K562 (cell line): Measurements from ENCODE around the gene MB21D2. TPM values are rescaled to one million over a fixed set of nuclear protein-coding genes. Genes with fewer than 3 reads are reported as not detected.

Experiments
- ATAC-seq: fragments of 200-7000 bp; cut with Tn5 transposase; 3 replicates; pipeline ENCODE4 v1.9.1; 2020; ENCODE audit warnings: moderate library complexity
- BruUV-seq: library from RNA; stranded (reverse); fragments of 400-500 nt; replicated peaks from 2 replicates; lab custom pipeline; 2021; lab: Mats Ljungman, UMichigan
- CTCF ChIA-PET: fragments of 300-600 bp; formaldehyde crosslinking; extraction: SDS; loops from one replicate; lab custom pipeline; 2021; ENCODE audit warnings: low intra/inter-chr PET ratio; lab: Yijun Ruan, JAX
- POLR2A ChIA-PET: fragments of 300-600, 350-650 bp; sonication (Branson Sonifier 250); formaldehyde crosslinking; extraction: SDS; loops from one replicate; lab custom pipeline; 2021; ENCODE audit warnings: antibody characterized with exemption, inconsistent platforms; lab: Yijun Ruan, JAX
- DNase-seq, 4 experiments: peaks; one replicate each; pipeline versions ENCODE4 v3.0.0 to v3.0.0-alpha.2; 2011 to 2018; ENCODE audit warnings: low spot score in 3 of 4, mixed read lengths in 3 of 4; ENCODE audit errors: extremely low read depth in 1 of 4
- FAIRE-seq: peaks from 2 replicates; lab custom pipeline; 2011; peaks lifted over from hg19 to GRCh38; lab: Jason Lieb, UNC
- H2AFZ ChIP-seq: 2 replicates; pipeline ENCODE4 v1.6.0; 2011; ENCODE audit warnings: low read depth, low read length, control low read depth, inconsistent platforms
- H3K27ac ChIP-seq: fragments of 200-600 bp; 3 replicates; pipeline ENCODE4 v1.8.0; 2011; ENCODE audit warnings: low read depth, mild to moderate bottlenecking, control low read depth, inconsistent platforms, low read length, moderate library complexity, mixed read lengths; ENCODE audit errors: extremely low read depth
- H3K27me3 ChIP-seq, 2 experiments: fragments of 300-600 bp in 1 of 2; 2 replicates in 1 of 2; 3 replicates in 1 of 2; pipeline versions ENCODE4 v1.6.0 to v1.8.0; 2011; ENCODE audit warnings: inconsistent platforms in 2 of 2, low read length in 2 of 2, mild to moderate bottlenecking in 1 of 2, mixed read lengths in 1 of 2, moderate library complexity in 1 of 2; ENCODE audit not compliant: control insufficient read depth in 2 of 2, insufficient read depth in 2 of 2
- H3K36me3 ChIP-seq: fragments of 300-600 bp; 3 replicates; pipeline ENCODE4 v1.8.0; 2011; ENCODE audit warnings: mild to moderate bottlenecking, low read length, inconsistent platforms; ENCODE audit not compliant: control insufficient read depth, insufficient read depth
- H3K4me1 ChIP-seq, 2 experiments: fragments of 200-600 bp in 1 of 2; replicated peaks in 1 of 2; 2 replicates in 1 of 2; 3 replicates in 1 of 2; pipeline versions ENCODE4 v1.5.1 to v1.8.0; 2011; ENCODE audit warnings: inconsistent platforms in 2 of 2, low read length in 2 of 2, mild to moderate bottlenecking in 1 of 2, mixed read lengths in 1 of 2, moderate library complexity in 1 of 2; ENCODE audit not compliant: control insufficient read depth in 2 of 2, insufficient read depth in 2 of 2
- H3K4me2 ChIP-seq: 2 replicates; pipeline ENCODE4 v1.6.1; 2011; ENCODE audit warnings: low read length, control low read depth, inconsistent platforms, mixed read lengths; ENCODE audit not compliant: insufficient read depth
- H3K4me3 ChIP-seq: fragments of 200-600 bp; sonication (generic), shearing (Covaris generic); 2 replicates; pipeline ENCODE4 v1.5.1; 2016; ENCODE audit warnings: control low read depth, inconsistent platforms
- H3K79me2 ChIP-seq: fragments of 200-600 bp; 3 replicates; pipeline ENCODE4 v1.8.0; 2011; ENCODE audit warnings: low read length, inconsistent platforms; ENCODE audit not compliant: control insufficient read depth, insufficient read depth
- H3K9ac ChIP-seq, 2 experiments: 2 replicates each; pipeline versions ENCODE4 v1.6.0 to v1.6.1; 2011; ENCODE audit warnings: low read depth in 2 of 2, low read length in 2 of 2, control low read depth in 1 of 2, inconsistent platforms in 1 of 2, mild to moderate bottlenecking in 1 of 2, mixed read lengths in 1 of 2; ENCODE audit not compliant: insufficient read depth in 1 of 2
- H3K9me1 ChIP-seq: one replicate; pipeline ENCODE4 v1.6.0; 2011; ENCODE audit warnings: inconsistent platforms, mild to moderate bottlenecking, low read length, moderate library complexity; ENCODE audit not compliant: control insufficient read depth, insufficient read depth
- H3K9me3 ChIP-seq: replicated peaks from 2 replicates; pipeline ENCODE4 v1.5.1; 2011; ENCODE audit warnings: low read depth, low read length, inconsistent platforms; ENCODE audit not compliant: control insufficient read depth, insufficient read depth
- H4K20me1 ChIP-seq: replicated peaks from 2 replicates; pipeline ENCODE4 v1.6.1; 2011; ENCODE audit warnings: low read length, inconsistent platforms, mixed read lengths; ENCODE audit not compliant: control insufficient read depth, insufficient read depth
- GABPB2 ChIP-seq: fragments of 250-450 bp; sonication (Bioruptor Pico); conservative IDR thresholded peaks from 2 replicates; pipeline ENCODE4 v1.5.1; 2021; ENCODE audit warnings: mild to moderate bottlenecking
- HDAC1 ChIP-seq, 2 experiments: fragments of 450-650 bp; IDR thresholded peaks; 2 replicates each; pipeline ENCODE4 v1.6.1; 2016 to 2017; ENCODE audit warnings: inconsistent platforms in 1 of 2, mild to moderate bottlenecking in 1 of 2, moderate library complexity in 1 of 2
- MAFK ChIP-seq: IDR thresholded peaks from 2 replicates; pipeline ENCODE4 v1.6.1; 2011; ENCODE audit warnings: low read length, improper control_type of control experiment
- RFX5 ChIP-seq: IDR thresholded peaks from 2 replicates; pipeline ENCODE4 v1.6.1; 2011; ENCODE audit warnings: low read depth, mild to moderate bottlenecking, improper control_type of control experiment, low read length
- SAFB ChIP-seq: fragments of 200-400 bp; formaldehyde crosslinking; IDR thresholded peaks from 2 replicates; pipeline ENCODE4 v1.6.1; 2017; ENCODE audit warnings: low read depth, low read length, borderline replicate concordance
- SMARCA4 ChIP-seq: fragments of 450-650 bp; IDR thresholded peaks from 2 replicates; pipeline ENCODE4 v1.6.1; 2016
- TBL1XR1 ChIP-seq, 2 experiments: IDR thresholded peaks; 2 replicates each; pipeline ENCODE4 v1.6.1; 2012; ENCODE audit warnings: improper control_type of control experiment in 2 of 2, low read length in 2 of 2, mild to moderate bottlenecking in 1 of 2
- ZC3H4 ChIP-seq: sonication (generic); formaldehyde crosslinking; IDR thresholded peaks from 2 replicates; pipeline ENCODE4 v1.9.0; 2021; ENCODE audit warnings: missing genetic modification reagents, borderline replicate concordance
- WGBS: fragments of 100-300 bp; shearing (Covaris generic); methylation state at CpG from one replicate; pipeline ENCODE4 v1.1.6; 2016; ENCODE audit warnings: low coverage, mixed read lengths; ENCODE audit not compliant: insufficient coverage; ENCODE audit errors: missing lambda C conversion rate; 5-methylcytosine and 5-hydroxymethylcytosine counted together
- in situ Hi-C: fragments of 300-500 bp; cut with MboI; formaldehyde crosslinking; loops from 4 replicates; pipeline ENCODE4 v1.15.0; 2018; ENCODE audit warnings: inconsistent platforms, mixed read lengths
- intact Hi-C: fragments of 100-400 bp; cut with micrococcal nuclease; formaldehyde crosslinking; loops from 2 replicates; pipeline ENCODE4 v1.14.2; 2022
- polyA plus RNA-seq, 8 experiments: library from polyadenylated mRNA; depleted of rRNA in 4 of 8; stranded (reverse) in 5 of 8; unstranded in 3 of 8; fragments of >200 nt; fragmentation: Nextera tagmentation in 2 of 8; fragmentation: Illumina TruSeq in 1 of 8; extraction: Ambion mirVana in 2 of 8; extraction: Trizol in 1 of 8; gene quantifications; 2 replicates each; pipeline versions ENCODE4 v1.2.1 to v1.2.3, GENCODE V29; 2011 to 2014; ENCODE audit warnings: inconsistent platforms in 1 of 8, missing spikeins in 1 of 8
- total RNA-seq, 7 experiments: library from RNA; depleted of rRNA in 6 of 7; stranded (reverse); fragments of >200 nt in 6 of 7; fragmentation: Illumina TruSeq in 2 of 7; extraction: Trizol in 2 of 7; gene quantifications; 2 replicates each; pipeline versions ENCODE4 v1.2.1 to v1.2.3, GENCODE V29; 2011 to 2021; ENCODE audit warnings: low replicate concordance in 1 of 7
- TF ChIP-seq, protein P1 (sequence below): IDR thresholded peaks from 2 replicates; pipeline ENCODE4 v1.6.1; 2012; ENCODE audit warnings: low read depth, low read length, improper control_type of control experiment, borderline replicate concordance
- TF ChIP-seq, protein P2 (sequence below), 2 experiments: fragments of 450-650 bp in 1 of 2; IDR thresholded peaks; 2 replicates each; pipeline ENCODE4 v1.6.1; 2011 to 2017; ENCODE audit warnings: low read depth in 2 of 2, antibody characterized with exemption in 1 of 2, borderline replicate concordance in 1 of 2, low read length in 1 of 2, mild to moderate bottlenecking in 1 of 2, mixed read lengths in 1 of 2; ENCODE audit not compliant: control insufficient read depth in 1 of 2
- TF ChIP-seq, protein P3 (sequence below): fragments of 250-450 bp; sonication (Bioruptor Pico); IDR thresholded peaks from 2 replicates; pipeline ENCODE4 v1.8.0; 2022; ENCODE audit warnings: inconsistent platforms, mild to moderate bottlenecking, moderate library complexity, borderline replicate concordance
- TF ChIP-seq, protein P4 (sequence below): fragments of 450-650 bp; IDR thresholded peaks from 2 replicates; pipeline ENCODE4 v1.6.1; 2018; ENCODE audit warnings: mild to moderate bottlenecking, low read depth; ENCODE audit not compliant: partially characterized antibody

The MB21D2 gene
- total and polyA plus RNA-seq, 9 of the 15 experiments (the other 6 are each of a cell fraction or from before 2014, with no cell fraction given), result 0.01 TPM; not detected in 8

DNA sequence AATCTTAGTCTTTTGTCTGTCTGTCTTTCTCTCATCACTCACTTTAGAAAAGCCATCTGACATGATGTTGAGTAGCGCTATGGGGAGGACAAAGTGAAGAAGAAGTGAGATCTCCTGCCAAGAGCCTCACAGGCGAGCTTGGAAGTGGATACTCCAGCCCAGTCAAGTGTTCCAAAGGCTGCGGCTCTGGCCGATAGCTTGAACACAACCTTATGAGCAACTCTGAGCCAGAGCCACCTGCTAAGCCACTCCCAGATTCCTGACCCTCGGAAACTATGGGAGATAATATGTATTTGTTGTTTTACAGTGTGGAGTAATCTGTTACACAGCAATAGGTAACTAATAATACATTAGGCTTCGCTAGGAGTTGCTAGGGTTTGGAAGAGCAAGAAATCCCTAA, 76.2 kb downstream of the MB21D2 start (continued):
- TF ChIP-seq, protein P1, sequence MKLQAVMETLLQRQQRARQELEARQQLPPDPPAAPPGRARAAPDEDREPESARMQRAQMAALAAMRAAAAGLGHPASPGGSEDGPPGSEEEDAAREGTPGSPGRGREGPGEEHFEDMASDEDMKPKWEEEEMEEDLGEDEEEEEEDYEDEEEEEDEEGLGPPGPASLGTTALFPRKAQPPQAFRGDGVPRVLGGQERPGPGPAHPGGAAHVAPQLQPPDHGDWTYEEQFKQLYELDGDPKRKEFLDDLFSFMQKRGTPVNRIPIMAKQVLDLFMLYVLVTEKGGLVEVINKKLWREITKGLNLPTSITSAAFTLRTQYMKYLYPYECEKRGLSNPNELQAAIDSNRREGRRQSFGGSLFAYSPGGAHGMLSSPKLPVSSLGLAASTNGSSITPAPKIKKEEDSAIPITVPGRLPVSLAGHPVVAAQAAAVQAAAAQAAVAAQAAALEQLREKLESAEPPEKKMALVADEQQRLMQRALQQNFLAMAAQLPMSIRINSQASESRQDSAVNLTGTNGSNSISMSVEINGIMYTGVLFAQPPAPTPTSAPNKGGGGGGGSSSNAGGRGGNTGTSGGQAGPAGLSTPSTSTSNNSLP, result no peak
- TF ChIP-seq TBL1XR1 (IDR thresholded peaks at IDR 0.05; ENCODE audit: low read length in 2 of 2) (no peak), HDAC1 (IDR thresholded peaks at IDR 0.05) (no peak), SAFB (no peak)
- TF ChIP-seq, all 486 proteins: peak for 0

DNA sequence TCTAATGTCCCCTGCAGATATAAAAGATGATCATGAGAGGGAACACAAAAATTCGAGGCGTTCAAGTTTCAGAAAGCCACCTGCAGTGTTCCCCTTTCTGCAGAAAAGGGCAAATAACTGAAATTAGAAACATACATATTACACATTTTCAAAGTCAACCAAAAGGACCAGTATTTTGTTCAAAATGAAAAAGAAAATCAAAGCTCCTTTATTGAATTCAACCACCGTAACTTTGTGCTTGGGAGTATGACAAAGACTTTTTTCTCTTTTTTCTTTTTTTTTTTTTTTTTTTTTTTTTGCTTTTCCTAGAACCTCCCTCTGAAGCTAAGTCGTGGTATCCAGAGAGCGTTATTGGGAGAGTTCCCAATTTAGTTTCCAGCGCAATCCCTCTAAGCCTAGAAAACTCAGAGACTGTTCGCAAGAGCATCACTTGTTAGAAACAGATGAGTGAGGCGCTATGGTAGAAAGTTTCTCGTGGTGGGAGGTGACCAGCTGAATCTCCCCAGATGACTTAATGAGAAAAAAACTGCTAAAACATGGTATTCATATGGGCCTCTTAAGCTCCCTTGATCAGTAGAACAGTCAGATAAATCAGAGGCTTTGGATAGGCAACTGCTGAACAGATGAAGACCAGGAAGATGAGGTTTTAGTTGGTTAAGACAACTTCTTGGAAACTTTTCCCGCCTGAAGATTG, 77.4 kb downstream of the MB21D2 start:
- no peak overlapping the region for H2AFZ ChIP-seq
- intact Hi-C loops, result no loop called here
- H3K9ac ChIP-seq, result no peak overlapping the region
- 1% methylated on average over 10 of the region's 10 CpGs for WGBS
- in situ Hi-C loops, result no loop called here
- ATAC-seq (no peak), FAIRE-seq (no peak), DNase-seq (no peak)
- no peaks in the 10 kb centered on the region for H3K9me1 ChIP-seq
- no peak overlapping the region for H3K27ac ChIP-seq
- POLR2A ChIA-PET, result interaction anchor here (1.1 kb wide), 1 partner anchor 13 kb away, joined by 3 read pairs; no protein-coding TSS in a partner anchor
- no peaks in the 10 kb centered on the region for H3K9me3 ChIP-seq
- H3K79me2 ChIP-seq, result no peaks in the 10 kb centered on the region
- no peaks in the 10 kb centered on the region for H3K27me3 ChIP-seq
- CTCF ChIA-PET, result interaction anchor here (0.6 kb wide), 1 partner anchor 12 kb away, joined by 3 read pairs; no protein-coding TSS in a partner anchor
- H3K4me3 ChIP-seq, result no peak overlapping the region
- no peak overlapping the region for H3K4me2 ChIP-seq
- no peaks in the 10 kb centered on the region for H3K4me1 ChIP-seq
- no TSS peak for BruUV-seq
- H4K20me1 ChIP-seq, result no peaks in the 10 kb centered on the region
- no peaks in the 10 kb centered on the region for H3K36me3 ChIP-seq
- TF ChIP-seq GABPB2 (CRISPR knock-in tag) (no peak), RFX5 (no peak), MAFK (no peak), ZC3H4 (no peak), SMARCA4 (no peak)
- TF ChIP-seq, protein P2, sequence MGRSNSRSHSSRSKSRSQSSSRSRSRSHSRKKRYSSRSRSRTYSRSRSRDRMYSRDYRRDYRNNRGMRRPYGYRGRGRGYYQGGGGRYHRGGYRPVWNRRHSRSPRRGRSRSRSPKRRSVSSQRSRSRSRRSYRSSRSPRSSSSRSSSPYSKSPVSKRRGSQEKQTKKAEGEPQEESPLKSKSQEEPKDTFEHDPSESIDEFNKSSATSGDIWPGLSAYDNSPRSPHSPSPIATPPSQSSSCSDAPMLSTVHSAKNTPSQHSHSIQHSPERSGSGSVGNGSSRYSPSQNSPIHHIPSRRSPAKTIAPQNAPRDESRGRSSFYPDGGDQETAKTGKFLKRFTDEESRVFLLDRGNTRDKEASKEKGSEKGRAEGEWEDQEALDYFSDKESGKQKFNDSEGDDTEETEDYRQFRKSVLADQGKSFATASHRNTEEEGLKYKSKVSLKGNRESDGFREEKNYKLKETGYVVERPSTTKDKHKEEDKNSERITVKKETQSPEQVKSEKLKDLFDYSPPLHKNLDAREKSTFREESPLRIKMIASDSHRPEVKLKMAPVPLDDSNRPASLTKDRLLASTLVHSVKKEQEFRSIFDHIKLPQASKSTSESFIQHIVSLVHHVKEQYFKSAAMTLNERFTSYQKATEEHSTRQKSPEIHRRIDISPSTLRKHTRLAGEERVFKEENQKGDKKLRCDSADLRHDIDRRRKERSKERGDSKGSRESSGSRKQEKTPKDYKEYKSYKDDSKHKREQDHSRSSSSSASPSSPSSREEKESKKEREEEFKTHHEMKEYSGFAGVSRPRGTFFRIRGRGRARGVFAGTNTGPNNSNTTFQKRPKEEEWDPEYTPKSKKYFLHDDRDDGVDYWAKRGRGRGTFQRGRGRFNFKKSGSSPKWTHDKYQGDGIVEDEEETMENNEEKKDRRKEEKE (IDR thresholded peaks at IDR 0.05; ENCODE audit: borderline replicate concordance in 1 of 2, control insufficient read depth in 1 of 2, low read depth in 2 of 2, low read length in 1 of 2), result no peak
- TF ChIP-seq, protein P3, sequence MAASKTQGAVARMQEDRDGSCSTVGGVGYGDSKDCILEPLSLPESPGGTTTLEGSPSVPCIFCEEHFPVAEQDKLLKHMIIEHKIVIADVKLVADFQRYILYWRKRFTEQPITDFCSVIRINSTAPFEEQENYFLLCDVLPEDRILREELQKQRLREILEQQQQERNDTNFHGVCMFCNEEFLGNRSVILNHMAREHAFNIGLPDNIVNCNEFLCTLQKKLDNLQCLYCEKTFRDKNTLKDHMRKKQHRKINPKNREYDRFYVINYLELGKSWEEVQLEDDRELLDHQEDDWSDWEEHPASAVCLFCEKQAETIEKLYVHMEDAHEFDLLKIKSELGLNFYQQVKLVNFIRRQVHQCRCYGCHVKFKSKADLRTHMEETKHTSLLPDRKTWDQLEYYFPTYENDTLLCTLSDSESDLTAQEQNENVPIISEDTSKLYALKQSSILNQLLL (CRISPR knock-in tag), result no peak
- TF ChIP-seq, protein P4, sequence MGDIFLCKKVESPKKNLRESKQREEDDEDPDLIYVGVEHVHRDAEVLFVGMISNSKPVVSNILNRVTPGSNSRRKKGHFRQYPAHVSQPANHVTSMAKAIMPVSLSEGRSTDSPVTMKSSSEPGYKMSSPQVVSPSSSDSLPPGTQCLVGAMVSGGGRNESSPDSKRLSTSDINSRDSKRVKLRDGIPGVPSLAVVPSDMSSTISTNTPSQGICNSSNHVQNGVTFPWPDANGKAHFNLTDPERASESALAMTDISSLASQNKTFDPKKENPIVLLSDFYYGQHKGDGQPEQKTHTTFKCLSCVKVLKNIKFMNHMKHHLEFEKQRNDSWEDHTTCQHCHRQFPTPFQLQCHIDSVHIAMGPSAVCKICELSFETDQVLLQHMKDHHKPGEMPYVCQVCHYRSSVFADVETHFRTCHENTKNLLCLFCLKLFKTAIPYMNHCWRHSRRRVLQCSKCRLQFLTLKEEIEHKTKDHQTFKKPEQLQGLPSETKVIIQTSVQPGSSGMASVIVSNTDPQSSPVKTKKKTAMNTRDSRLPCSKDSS, result no peak
